PC-3 (cell line): ENCODE data around the gene PTPRN2.

Experiments used
- EZH2phosphoT487 ChIP-seq: fragments of 300-600 bp; sonication (generic); IDR thresholded peaks from 2 replicates; pipeline ENCODE4 v1.6.1; 2018; ENCODE audit warnings: mild to moderate bottlenecking, antibody characterized with exemption, low read length, borderline replicate concordance
- TF ChIP-seq, protein P1 (sequence below): fragments of 300-600 bp; sonication (generic); conservative IDR thresholded peaks from 2 replicates; pipeline ENCODE4 v1.5.1; 2017; ENCODE audit warnings: antibody characterized with exemption, low read depth, mild to moderate bottlenecking, low read length

DNA sequence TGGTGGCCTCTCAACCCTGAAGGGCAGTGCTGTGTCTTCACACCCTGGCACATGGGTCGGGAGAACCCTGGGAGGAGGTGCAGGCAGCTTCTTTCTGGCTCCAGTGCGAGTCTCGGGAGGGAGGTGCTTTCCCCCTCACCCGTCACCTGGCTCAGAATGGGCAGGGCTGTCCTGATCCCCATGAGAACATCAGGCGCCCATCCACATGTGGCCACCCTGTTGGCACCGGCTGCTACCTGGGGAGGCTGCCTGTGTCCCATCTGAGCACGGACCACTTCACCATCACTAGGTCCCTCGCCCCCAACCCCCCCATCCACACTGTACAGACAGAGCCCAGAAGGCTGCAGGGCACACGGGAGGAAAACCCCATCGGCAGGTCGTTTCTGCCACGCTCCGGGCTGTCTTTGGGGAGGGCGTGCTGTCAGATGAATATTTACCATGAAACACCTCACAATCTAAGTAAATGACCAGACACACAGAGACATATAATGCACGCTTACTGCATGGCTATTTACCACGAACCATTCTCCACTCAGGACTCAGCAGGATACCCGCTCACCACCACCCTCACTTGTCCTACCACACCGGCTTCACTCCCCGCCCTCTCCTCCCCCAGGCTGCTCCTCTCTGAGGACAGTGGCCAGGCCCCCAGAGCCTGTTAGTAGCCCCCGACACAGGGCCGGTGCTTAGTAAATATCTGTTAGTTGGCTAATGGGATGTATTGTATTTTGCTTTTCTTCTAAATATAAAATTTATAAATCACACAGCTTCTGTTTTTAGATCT, 968.6 kb downstream of the PTPRN2 start:
- TF ChIP-seq, protein P1, sequence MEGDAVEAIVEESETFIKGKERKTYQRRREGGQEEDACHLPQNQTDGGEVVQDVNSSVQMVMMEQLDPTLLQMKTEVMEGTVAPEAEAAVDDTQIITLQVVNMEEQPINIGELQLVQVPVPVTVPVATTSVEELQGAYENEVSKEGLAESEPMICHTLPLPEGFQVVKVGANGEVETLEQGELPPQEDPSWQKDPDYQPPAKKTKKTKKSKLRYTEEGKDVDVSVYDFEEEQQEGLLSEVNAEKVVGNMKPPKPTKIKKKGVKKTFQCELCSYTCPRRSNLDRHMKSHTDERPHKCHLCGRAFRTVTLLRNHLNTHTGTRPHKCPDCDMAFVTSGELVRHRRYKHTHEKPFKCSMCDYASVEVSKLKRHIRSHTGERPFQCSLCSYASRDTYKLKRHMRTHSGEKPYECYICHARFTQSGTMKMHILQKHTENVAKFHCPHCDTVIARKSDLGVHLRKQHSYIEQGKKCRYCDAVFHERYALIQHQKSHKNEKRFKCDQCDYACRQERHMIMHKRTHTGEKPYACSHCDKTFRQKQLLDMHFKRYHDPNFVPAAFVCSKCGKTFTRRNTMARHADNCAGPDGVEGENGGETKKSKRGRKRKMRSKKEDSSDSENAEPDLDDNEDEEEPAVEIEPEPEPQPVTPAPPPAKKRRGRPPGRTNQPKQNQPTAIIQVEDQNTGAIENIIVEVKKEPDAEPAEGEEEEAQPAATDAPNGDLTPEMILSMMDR = no peak
- no peak for TF ChIP-seq EZH2phosphoT487
